ENCODE measurements around the gene CD82. TPM values are rescaled to one million over a fixed set of nuclear protein-coding genes. Genes with fewer than 3 reads are reported as not detected.

CD82 gene
- total RNA-seq, 1 experiment from 2014 or later, result 4.5 TPM

GRCh38 chr11:44525473-44526252 lies 39.8 kb upstream of the CD82 start:
- H3K18ac ChIP-seq (ENCODE audit: insufficient read length, low read depth, low read length), result no peak overlapping the region
- no peak overlapping the region for H2BK120ac ChIP-seq (ENCODE audit: low read depth, low read length, poor library complexity, severe bottlenecking)
- no peak overlapping the region for H3K4ac ChIP-seq (ENCODE audit: low read depth, low read length)
- H2BK12ac ChIP-seq (ENCODE audit: insufficient read length, low read depth, low read length), result no peak overlapping the region
- no peaks in the 10 kb centered on the region for H4K20me1 ChIP-seq (ENCODE audit: control insufficient read depth, insufficient read depth, insufficient read length)
- no peak overlapping the region for H2AK5ac ChIP-seq (ENCODE audit: insufficient read length, low read length)
- no peak overlapping the region for H3K56ac ChIP-seq (ENCODE audit: insufficient read length, low read depth, low read length)
- no peaks in the 10 kb centered on the region for H3K79me2 ChIP-seq (ENCODE audit: insufficient read depth, low read length)
- no peak overlapping the region for H4K91ac ChIP-seq (ENCODE audit: insufficient read length, low read depth, low read length)
- H3K36me3 Mint-ChIP-seq (ENCODE audit: insufficient read depth in 1 of 3, low read depth in 3 of 3), result no peaks in the 10 kb centered on the region
- no peak overlapping the region for H3K23ac ChIP-seq (ENCODE audit: insufficient read length, low read depth, low read length)
- H3K9ac ChIP-seq (ENCODE audit: extremely low read depth, insufficient read length, low read length), result no peak overlapping the region
- H2BK15ac ChIP-seq (ENCODE audit: low read depth, low read length), result no peak overlapping the region
- H3K27ac Mint-ChIP-seq, result no peak overlapping the region
- no peaks in the 10 kb centered on the region for H3K79me1 ChIP-seq (ENCODE audit: insufficient read depth, low read depth, low read length, poor library complexity, severe bottlenecking)
- H3K23me2 ChIP-seq (ENCODE audit: insufficient read length, low read depth, low read length, poor library complexity, severe bottlenecking), result no peaks in the 10 kb centered on the region
- no peak overlapping the region for H4K8ac ChIP-seq (replicated peaks; ENCODE audit: insufficient read length, low read depth, low read length)
- H3K14ac ChIP-seq (ENCODE audit: insufficient read depth, low read length), result no peak overlapping the region
- no peaks in the 10 kb centered on the region; a peak in 1 of 5 replicates for H3K9me3 Mint-ChIP-seq
- no peaks in the 10 kb centered on the region for H3K9me3 ChIP-seq (ENCODE audit: control insufficient read depth, low read depth, low read length)
- no peak overlapping the region for H3T11ph ChIP-seq (ENCODE audit: low read length)
- H3K4me2 ChIP-seq (ENCODE audit: insufficient read depth, insufficient read length, low read length), result no peak overlapping the region
- DNase-seq, result no peak
- H3K4me1 Mint-ChIP-seq, result peaks cover 7 to 37% of the 10 kb centered on the region in 2 experiments
- H2BK20ac ChIP-seq (ENCODE audit: low read depth, low read length, poor library complexity, severe bottlenecking), result no peak overlapping the region
- no peak overlapping the region for H4K5ac ChIP-seq (ENCODE audit: insufficient read length, low read depth, low read length)
- H2AFZ ChIP-seq (ENCODE audit: low read length), result no peak overlapping the region
- H3K27ac ChIP-seq (ENCODE audit: insufficient read length, low read depth, low read length), result no peak overlapping the region
- WGBS (ENCODE audit: extremely low coverage, insufficient read length, low lambda C conversion rate), result no CpG with 5 or more reads among the region's 20 CpGs
- H3K4me3 Mint-ChIP-seq, result no peak overlapping the region
- H3K27me3 ChIP-seq (ENCODE audit: insufficient read depth, low read length), result no peaks in the 10 kb centered on the region
- H2BK5ac ChIP-seq (ENCODE audit: insufficient read length, low read length), result no peak overlapping the region
- H3K27me3 Mint-ChIP-seq (ENCODE audit: low read depth), result peaks cover 4% of the 10 kb centered on the region
- H3K4me1 ChIP-seq (ENCODE audit: insufficient read depth, low read length), result no peaks in the 10 kb centered on the region
- TF ChIP-seq, protein P1, sequence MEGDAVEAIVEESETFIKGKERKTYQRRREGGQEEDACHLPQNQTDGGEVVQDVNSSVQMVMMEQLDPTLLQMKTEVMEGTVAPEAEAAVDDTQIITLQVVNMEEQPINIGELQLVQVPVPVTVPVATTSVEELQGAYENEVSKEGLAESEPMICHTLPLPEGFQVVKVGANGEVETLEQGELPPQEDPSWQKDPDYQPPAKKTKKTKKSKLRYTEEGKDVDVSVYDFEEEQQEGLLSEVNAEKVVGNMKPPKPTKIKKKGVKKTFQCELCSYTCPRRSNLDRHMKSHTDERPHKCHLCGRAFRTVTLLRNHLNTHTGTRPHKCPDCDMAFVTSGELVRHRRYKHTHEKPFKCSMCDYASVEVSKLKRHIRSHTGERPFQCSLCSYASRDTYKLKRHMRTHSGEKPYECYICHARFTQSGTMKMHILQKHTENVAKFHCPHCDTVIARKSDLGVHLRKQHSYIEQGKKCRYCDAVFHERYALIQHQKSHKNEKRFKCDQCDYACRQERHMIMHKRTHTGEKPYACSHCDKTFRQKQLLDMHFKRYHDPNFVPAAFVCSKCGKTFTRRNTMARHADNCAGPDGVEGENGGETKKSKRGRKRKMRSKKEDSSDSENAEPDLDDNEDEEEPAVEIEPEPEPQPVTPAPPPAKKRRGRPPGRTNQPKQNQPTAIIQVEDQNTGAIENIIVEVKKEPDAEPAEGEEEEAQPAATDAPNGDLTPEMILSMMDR (conservative IDR thresholded peaks at IDR 0.05), result no peak
